ENCODE results near the gene FKBP5.
"Not testable (repeated sequence)": the region's sequence is repeated elsewhere in the genome, so short reads cannot be mapped to it uniquely, and the experiment has no call there.

Gene FKBP5

DNA sequence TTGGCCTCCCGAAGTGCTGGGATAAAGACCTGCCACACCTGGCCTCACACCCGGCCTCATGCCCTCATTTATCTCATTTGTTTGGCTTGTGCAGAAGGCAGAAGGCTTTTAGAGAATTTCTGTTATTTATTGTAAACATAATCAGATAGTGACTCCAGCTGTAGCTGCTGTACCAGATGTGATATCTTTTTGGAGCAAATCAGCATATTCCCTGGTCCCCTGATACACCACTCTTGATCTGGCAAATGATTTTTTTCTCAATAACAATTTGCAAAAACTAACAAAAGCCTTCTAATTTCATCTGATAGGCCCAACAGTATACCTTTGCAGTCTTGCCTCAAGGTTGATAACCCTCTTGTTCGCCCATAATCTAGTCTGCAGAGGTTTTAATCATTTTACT is 149.5 kb downstream of the FKBP5 start:
- no peak for DNase-seq (ENCODE audit: low read depth)

DNA sequence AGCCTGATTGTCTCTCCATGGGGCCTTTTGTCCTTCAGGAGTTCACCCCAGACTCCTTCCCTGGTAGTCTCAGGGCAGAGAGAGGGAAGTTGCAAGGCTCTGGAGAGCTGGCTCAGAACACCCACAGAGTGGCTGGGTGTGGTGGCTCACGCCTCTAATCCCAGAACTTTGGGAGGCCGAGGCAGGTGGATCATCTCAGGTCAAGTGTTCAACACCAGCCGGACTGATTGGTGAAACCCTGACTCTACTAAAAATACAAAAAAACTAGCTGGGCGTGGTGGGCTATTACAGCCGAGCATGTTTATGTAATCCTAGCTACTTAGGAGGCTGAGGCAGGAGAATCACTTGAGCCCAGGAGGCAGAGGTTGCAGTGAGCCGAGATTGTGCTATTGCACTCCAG is 152.9 kb downstream of the FKBP5 start:
- DNase-seq (ENCODE audit: low read depth), result not testable (repeated sequence)

DNA sequence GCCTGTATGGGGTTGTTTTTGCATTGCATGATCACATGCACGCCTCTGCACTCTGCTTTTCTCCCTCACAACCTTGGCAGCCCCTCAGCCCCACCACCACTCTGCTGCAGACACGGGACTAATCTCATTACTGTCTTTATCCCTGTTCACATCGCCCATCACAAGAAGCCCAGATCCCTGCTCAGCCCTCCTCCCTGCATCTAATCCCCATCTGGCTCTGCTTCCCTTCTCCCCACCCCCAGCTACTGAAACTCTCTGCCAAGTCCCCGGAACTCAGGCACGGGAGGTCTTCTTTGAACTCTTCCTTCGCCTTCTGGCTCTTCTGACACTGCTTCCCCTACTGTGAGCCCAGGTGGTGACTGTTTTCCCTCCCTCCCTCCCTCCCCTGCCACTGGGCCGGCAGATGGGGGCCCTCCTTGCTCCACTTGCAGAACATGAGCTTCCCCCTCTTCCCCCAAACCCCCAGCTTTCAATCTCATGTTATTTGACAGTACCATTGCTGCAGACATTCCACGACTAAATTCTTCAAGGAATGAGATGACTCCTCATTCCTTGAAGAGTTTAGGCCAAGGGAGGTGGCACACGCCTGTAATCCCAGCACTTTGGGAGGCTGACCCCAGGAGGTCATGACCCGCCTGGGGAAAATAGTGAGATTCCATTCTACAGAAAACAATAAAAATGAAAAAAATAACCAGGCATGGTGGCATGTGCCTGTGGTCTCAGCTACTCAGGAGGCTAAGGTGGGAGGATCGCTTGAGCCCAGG is 154.1 kb downstream of the FKBP5 start:
- DNase-seq (ENCODE audit: low read depth), result no peak

DNA sequence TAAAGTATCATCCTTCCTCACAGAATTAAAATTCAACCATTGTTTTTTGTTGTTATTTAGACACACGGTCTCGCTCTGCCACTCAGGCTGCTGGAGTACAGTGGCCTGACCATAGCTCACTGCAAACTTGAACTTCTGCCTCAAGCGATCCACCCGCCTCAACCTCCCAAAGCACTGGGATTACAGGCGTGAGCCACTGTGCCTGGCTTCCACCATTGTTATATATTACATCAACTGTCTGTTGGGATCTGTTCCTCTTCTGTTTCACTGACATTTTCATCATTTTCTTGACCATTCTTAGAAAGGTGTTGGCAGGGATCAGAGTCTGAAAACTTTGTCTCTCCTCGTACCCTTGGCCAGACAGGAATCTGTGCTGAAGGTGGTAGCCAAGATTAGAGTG is 154.7 kb downstream of the FKBP5 start:
- no peak for DNase-seq (ENCODE audit: low read depth)

DNA sequence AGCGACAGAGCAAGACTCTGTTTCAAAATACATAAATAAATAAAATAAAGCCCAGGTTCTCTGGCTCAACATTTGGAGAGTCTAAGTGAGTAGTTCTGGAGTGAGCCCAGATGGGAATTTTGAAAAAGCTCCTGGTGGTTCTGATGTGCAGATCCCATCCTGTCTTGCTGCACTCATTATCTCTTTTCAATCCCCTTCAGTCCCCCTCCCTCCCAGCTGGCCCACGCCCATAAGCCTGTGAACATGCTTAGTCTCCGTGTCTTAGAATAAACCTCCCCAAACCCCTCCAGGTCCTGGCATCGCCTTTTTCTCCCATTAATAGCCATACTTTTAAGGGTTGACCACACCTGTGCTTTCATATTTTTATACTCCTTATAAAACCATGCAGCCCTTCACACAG is 156.6 kb downstream of the FKBP5 start:
- no peak for DNase-seq (ENCODE audit: low read depth)

DNA sequence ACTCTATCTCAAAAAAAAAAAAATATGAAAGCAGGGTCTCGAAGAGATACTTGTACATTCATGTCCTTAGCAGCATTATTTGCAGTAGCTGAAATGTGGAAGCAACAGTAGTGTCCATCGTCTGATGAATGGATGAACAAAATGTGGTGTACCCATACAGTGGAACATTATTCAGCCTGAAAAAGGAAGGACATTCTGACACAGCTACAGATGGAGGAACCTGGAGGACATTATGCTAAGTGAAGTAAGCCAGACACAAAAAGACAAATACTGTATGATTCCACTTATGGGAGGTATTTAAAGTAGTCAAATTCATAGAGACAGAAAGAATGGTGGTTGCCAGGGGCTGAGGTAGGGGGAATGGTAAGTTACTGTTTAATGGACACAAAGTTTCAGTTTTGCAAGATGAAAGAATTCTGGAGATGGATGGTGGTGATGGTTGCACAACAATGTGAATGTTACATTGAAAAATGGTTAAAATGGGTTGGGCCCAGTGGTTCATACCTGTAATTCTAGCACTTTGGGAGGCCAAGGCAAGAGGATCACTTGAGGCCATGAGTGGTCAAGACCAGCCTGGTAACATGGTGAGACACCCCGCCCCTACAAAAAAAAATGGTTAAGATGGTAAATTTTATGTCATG is 164.2 kb downstream of the FKBP5 start:
- no peak for DNase-seq (ENCODE audit: low read depth)

All from stromal cell of bone marrow (primary cell).